HepG2 (cell line): ENCODE results near the gene AMOTL1. TPM values are rescaled to one million over a fixed set of nuclear protein-coding genes. Genes with fewer than 3 reads are reported as not detected.

Source experiments
- HOXA5 ChIP-seq: sonication (generic); formaldehyde crosslinking; IDR thresholded peaks from 2 replicates; pipeline ENCODE4 v1.4.0; 2020; ENCODE audit warnings: missing genetic modification reagents
- SATB2 ChIP-seq: sonication (generic); formaldehyde crosslinking; IDR thresholded peaks from 2 replicates; pipeline ENCODE4 v1.5.0; 2020; ENCODE audit warnings: missing genetic modification reagents
- SETDB1 ChIP-seq: sonication (generic); formaldehyde crosslinking; IDR thresholded peaks from 2 replicates; pipeline ENCODE4 v1.5.1; 2020; ENCODE audit warnings: missing genetic modification reagents, mild to moderate bottlenecking, borderline replicate concordance
- ZBTB40 ChIP-seq, 2 experiments: fragments of 450-650 bp in 1 of 2; sonication (generic) in 1 of 2; formaldehyde crosslinking in 1 of 2; IDR thresholded peaks; 2 replicates each; pipeline versions ENCODE4 v1.6.1 to v1.8.0; 2016 to 2022; ENCODE audit warnings: antibody characterized with exemption in 1 of 2, mild to moderate bottlenecking in 1 of 2, missing genetic modification reagents in 1 of 2
- ZNF30 ChIP-seq: sonication (generic); formaldehyde crosslinking; IDR thresholded peaks from 2 replicates; pipeline ENCODE4 v1.5.0; 2020; ENCODE audit warnings: mild to moderate bottlenecking, missing genetic modification reagents
- ZNF501 ChIP-seq: sonication (generic); formaldehyde crosslinking; IDR thresholded peaks from 2 replicates; pipeline ENCODE4 v1.5.1; 2020; ENCODE audit warnings: mild to moderate bottlenecking, moderate library complexity, missing genetic modification reagents
- polyA plus RNA-seq, 8 experiments: library from polyadenylated mRNA; depleted of rRNA in 3 of 8; stranded (reverse) in 7 of 8; unstranded in 1 of 8; fragments of >200 nt; fragmentation: Illumina TruSeq in 4 of 8; extraction: Trizol in 4 of 8; gene quantifications; 2 replicates each; pipeline versions ENCODE4 v1.2.1 to v1.2.3, GENCODE V29; 2011 to 2016; ENCODE audit warnings: low read depth in 4 of 8, missing spikeins in 1 of 8, mixed read lengths in 1 of 8; ENCODE audit not compliant: insufficient read depth in 1 of 8
- total RNA-seq, 5 experiments: library from RNA; depleted of rRNA; stranded (reverse); fragments of >200 nt; fragmentation: Illumina TruSeq; extraction: Trizol; gene quantifications; 2 replicates each; pipeline ENCODE4 v1.2.3, GENCODE V29; 2016; ENCODE audit warnings: low read depth in 1 of 5

Gene AMOTL1
- total and polyA plus RNA-seq, 2 of the 13 experiments (the other 11 are each of a cell fraction or from before 2014, with no cell fraction given): 0.01 to 0.20 TPM

GRCh38 chr11:94825031-94825430 lies 56.9 kb downstream of the AMOTL1 start (continued):
- TF ChIP-seq ZBTB40 (IDR thresholded peaks at IDR 0.05) (no peak), ZBTB40 (CRISPR knock-in tag; IDR thresholded peaks at IDR 0.05) (no peak), ZNF501 (no peak), SATB2 (no peak), ZNF30 (CRISPR knock-in tag) (no peak), HOXA5 (CRISPR knock-in tag) (no peak), SETDB1 (CRISPR knock-in tag) (no peak)
